Stomach smooth muscle (tissue), 2 donors: ENCODE results near the gene CAMK2B.

Experiments used
- H3K27ac ChIP-seq: one replicate; pipeline ENCODE4 v1.7.0; 2013; ENCODE audit warnings: mild to moderate bottlenecking, low read length, inconsistent platforms
- H3K27me3 ChIP-seq, 2 donors: one replicate each; pipeline ENCODE4 v1.7.0; 2013; ENCODE audit warnings: low read length in 2 of 2; ENCODE audit not compliant: insufficient read depth in 2 of 2, control insufficient read depth in 1 of 2
- H3K36me3 ChIP-seq, 2 donors: one replicate each; pipeline ENCODE4 v1.7.0; 2013; ENCODE audit warnings: low read length in 2 of 2; ENCODE audit not compliant: control insufficient read depth in 2 of 2, insufficient read depth in 2 of 2
- H3K4me1 ChIP-seq: one replicate; pipeline ENCODE4 v1.7.0; 2013; ENCODE audit warnings: low read length; ENCODE audit not compliant: control insufficient read depth, insufficient read depth
- H3K4me3 ChIP-seq, 2 donors: one replicate each; pipeline ENCODE4 v1.7.0; 2013; ENCODE audit warnings: low read length in 2 of 2
- H3K9ac ChIP-seq, 2 donors: one replicate each; pipeline ENCODE4 v1.7.0; 2013; ENCODE audit warnings: low read length in 2 of 2, mild to moderate bottlenecking in 1 of 2
- H3K9me3 ChIP-seq, 2 donors: one replicate each; pipeline ENCODE4 v1.7.0; 2013; ENCODE audit warnings: low read length in 2 of 2; ENCODE audit not compliant: control insufficient read depth in 2 of 2
- donor health status: healthy.
- donor health status: Pancreatic carcinoma.

Gene CAMK2B

DNA sequence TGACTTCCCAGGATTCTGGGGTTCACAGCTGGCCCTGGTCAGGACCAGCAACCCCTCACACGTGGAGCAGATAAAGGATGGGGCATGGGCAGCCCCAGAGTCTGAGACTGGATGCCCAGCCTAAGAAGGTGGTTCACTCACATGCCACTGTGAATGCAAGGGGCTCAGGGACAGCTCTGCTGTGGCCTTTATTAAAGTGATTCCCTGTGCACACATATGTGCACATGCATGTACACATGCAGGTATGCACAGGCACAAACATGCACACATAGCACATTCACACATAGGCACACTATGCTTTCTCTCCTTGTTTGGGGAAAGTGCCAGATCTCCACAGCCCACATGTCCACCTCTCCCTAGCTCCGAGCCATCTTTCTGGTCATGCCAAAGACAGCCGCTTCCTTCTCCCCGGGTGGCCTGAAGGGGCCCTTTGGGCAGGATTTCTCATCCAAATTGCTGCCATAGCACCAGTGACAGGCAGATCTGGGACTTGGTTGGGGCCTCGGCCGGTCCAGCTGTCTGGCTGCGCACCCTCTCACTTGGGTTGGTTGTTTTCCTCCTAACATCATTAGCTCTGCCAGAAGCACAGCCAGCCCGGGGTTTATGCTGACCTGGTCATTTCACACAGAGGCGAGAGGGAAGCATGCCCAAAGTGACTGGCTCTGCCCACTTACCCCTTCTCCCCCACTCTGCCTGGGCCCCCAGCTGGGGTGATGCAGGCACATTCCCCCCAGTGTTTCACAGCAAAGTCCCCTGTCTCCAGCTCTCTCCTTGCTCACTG lies 137.6 kb downstream of the CAMK2B start:
- H3K9ac ChIP-seq, result no peak overlapping the region
- peaks cover 8% of the 10 kb centered on the region in 2 donors for H3K27me3 ChIP-seq
- no peak overlapping the region for H3K4me3 ChIP-seq
- no peak overlapping the region for H3K27ac ChIP-seq
- no peaks in the 10 kb centered on the region for H3K4me1 ChIP-seq
- H3K36me3 ChIP-seq, result no peaks in the 10 kb centered on the region
- H3K9me3 ChIP-seq, result no peaks in the 10 kb centered on the region

DNA sequence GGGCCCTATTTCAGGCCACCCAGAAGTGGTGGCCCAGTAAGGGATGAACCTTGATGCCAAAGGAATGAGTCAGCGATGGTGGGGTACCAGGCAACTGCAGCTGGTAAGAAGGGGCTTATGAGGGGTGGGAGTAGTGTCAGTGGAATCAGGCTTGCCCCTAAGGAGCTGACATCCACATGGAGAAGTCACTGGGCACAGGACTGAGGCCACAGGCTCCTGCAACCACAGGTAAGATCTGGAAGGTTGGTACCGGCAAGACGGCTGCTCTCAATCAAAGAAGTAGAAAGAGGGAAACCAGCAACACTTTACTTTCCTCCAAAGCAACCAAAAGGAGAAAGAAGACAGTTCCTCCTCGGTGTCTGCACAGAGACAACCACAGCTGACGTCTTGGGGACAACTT lies 138.7 kb downstream of the CAMK2B start:
- Histone ChIP-seq H3K4me3 (no peak overlapping the region), H3K27ac (no peak overlapping the region), H3K27me3 (peaks cover 0 to 2% of the 10 kb centered on the region in 2 donors), H3K36me3 (no peaks in the 10 kb centered on the region), H3K4me1 (no peaks in the 10 kb centered on the region), H3K9ac (no peak overlapping the region), H3K9me3 (peaks cover 0 to 6% of the 10 kb centered on the region in 2 donors)

DNA sequence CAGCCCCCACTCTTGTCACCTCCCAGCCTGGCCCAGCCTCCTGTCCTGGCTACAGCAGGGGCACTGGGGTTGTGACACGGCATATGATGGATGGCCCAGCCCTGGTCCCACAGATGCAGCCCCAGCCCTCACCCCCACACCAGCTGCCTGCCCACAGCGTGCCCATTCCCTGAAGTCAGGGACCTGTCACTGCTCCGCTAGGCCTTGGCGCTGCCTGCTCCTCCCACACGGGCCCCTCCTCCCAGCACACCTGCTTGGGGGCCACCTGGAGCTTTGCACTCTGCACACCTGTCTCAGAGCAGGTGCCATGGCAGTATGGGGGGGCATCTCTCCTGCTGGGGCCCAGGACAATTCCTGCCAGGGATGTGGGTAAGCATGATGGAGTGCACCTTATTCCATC lies 139.7 kb downstream of the CAMK2B start:
- no peak overlapping the region for H3K9ac ChIP-seq
- H3K9me3 ChIP-seq, result peaks cover 0 to 6% of the 10 kb centered on the region in 2 donors
- H3K36me3 ChIP-seq, result no peaks in the 10 kb centered on the region
- H3K27me3 ChIP-seq, result peaks cover 0 to 2% of the 10 kb centered on the region in 2 donors
- no peak overlapping the region for H3K27ac ChIP-seq
- H3K4me3 ChIP-seq, result no peak overlapping the region
- no peaks in the 10 kb centered on the region for H3K4me1 ChIP-seq

DNA sequence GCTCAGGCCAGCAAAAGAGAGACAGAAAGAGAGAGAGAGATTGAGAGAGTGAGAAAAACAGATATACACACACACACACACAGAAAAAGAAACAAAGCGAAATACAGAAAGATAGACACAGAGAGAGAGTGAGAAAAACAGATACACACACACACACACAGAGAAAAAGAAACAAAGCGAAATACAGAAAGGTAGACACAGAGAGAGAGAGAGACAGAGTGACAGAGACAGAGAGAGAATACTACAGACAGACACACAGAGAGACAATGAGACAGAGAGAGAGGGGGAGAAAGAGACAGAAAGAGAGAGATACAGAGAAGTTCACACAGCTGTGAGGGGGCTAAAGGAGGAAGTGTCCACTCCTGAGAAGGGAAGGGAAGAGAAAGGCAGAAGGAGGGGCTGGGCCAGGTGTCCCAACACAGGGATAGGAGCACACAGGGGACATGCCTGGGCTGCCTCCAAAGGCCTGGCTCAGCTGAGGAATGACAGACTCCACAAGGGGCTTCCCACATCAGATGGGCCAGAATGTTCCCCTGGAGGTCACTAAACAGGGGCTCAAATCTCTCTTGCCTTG lies 140.4 kb downstream of the CAMK2B start:
- Histone ChIP-seq H3K9me3 (peaks cover 0 to 6% of the 10 kb centered on the region in 2 donors), H3K27me3 (peaks cover 0 to 2% of the 10 kb centered on the region in 2 donors), H3K27ac (no peak overlapping the region), H3K4me3 (no peak overlapping the region), H3K9ac (no peak overlapping the region), H3K36me3 (no peaks in the 10 kb centered on the region), H3K4me1 (no peaks in the 10 kb centered on the region)

DNA sequence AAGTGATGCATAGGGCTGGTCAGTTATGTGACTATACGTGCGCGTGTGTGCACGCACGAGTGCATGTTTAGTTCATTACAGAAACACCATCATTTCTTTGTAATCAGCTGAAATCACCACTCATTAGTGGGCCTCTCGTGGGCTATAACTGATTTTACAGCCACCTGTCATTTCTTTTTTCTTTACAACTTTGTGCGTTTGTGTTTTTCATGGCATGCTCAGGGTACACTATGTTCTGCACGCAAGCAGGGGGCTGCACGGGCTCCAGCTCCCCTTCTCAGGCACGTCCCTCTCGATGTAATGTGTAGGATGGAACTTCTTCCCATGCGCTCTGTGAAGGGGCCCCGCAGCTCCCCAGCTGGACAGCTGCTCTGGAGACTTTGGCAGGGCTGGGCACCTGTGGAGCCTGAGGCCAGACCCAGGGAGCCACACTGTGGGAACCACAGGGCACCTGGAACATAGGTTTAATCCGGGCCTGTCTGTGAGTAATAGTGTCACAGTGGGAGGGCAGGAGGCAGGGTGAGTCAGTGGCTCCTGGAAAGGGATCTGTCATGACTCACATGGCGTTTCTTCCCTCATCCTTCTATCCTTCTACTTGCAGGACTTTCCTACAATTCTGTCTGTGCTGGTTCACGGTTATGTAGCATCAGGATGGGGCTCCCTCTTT lies 141.1 kb downstream of the CAMK2B start:
- Histone ChIP-seq H3K4me3 (no peak overlapping the region), H3K9me3 (peaks cover 0 to 6% of the 10 kb centered on the region in 2 donors), H3K4me1 (no peaks in the 10 kb centered on the region), H3K27me3 (peaks cover 0 to 2% of the 10 kb centered on the region in 2 donors), H3K36me3 (no peaks in the 10 kb centered on the region), H3K27ac (no peak overlapping the region), H3K9ac (no peak overlapping the region)

DNA sequence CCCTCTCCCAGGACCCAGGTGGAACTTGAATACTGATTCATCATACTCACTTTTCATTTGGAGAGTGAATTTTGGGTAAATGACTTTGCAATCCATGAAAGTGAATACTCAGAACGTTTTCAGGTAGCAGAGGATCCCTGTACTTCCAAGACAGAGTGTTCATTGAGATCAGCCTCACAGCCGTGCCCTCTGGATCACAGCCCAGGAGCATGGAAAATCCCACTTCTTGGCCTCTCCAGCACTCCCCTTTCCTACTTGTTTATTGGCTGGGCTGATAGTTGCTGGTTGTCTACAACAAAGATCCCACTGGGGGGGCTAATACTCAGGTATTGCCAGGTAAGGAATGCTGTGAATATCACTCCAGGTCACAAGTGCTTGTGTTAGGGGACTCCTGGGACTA lies 142.0 kb downstream of the CAMK2B start:
- H3K9ac ChIP-seq, result no peak overlapping the region
- no peaks in the 10 kb centered on the region for H3K36me3 ChIP-seq
- H3K4me3 ChIP-seq, result no peak overlapping the region
- no peaks in the 10 kb centered on the region for H3K4me1 ChIP-seq
- no peak overlapping the region for H3K27ac ChIP-seq
- peaks cover 0 to 6% of the 10 kb centered on the region in 2 donors for H3K9me3 ChIP-seq
- no peaks in the 10 kb centered on the region for H3K27me3 ChIP-seq

DNA sequence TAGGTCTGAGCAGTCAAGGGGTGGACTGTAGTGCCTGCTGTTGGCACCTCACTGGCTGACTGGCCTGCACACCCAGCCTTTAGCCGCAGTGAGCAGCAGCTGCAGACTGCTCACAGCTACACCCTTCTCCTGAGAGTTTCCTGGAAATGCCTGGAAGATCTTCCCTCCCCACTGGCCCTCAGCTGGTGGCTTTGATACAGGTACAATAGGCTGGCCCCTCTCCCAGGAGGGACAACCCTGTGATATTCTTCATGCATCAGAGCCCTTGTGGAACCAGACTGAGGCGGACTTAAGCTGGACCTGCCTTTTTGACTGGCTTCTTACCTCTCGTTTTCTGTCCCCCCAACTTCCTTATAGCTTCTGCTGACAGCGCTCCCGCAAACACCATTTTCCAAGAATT lies 142.6 kb downstream of the CAMK2B start:
- Histone ChIP-seq H3K4me3 (no peak overlapping the region), H3K27ac (no peak overlapping the region), H3K9me3 (peaks cover 0 to 6% of the 10 kb centered on the region in 2 donors), H3K9ac (no peak overlapping the region), H3K4me1 (no peaks in the 10 kb centered on the region), H3K27me3 (peaks cover 0 to 2% of the 10 kb centered on the region in 2 donors), H3K36me3 (no peaks in the 10 kb centered on the region)

DNA sequence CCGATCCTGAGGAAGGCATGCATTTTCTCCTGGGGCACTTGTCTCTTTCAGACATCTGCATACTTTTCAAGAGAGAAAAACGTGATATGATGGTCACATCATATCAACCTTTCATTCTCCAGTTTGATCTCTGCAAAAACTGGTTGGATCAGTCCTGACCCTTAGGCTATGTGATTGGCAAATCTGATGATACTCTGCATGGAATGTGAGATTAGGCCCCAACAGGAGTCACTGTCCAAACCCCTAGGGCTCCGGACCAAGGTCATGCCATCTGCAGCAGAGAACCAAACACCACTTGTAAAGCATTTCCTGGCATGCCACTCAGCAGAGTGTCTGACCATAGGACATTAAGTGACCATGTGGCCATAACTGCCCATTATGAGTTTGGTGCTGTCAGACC lies 144.8 kb downstream of the CAMK2B start:
- Histone ChIP-seq H3K27ac (no peak overlapping the region), H3K9ac (no peak overlapping the region), H3K4me1 (no peaks in the 10 kb centered on the region), H3K36me3 (no peaks in the 10 kb centered on the region), H3K4me3 (no peak overlapping the region), H3K9me3 (peaks cover 0 to 6% of the 10 kb centered on the region in 2 donors), H3K27me3 (peaks cover 2 to 4% of the 10 kb centered on the region in 2 donors)

DNA sequence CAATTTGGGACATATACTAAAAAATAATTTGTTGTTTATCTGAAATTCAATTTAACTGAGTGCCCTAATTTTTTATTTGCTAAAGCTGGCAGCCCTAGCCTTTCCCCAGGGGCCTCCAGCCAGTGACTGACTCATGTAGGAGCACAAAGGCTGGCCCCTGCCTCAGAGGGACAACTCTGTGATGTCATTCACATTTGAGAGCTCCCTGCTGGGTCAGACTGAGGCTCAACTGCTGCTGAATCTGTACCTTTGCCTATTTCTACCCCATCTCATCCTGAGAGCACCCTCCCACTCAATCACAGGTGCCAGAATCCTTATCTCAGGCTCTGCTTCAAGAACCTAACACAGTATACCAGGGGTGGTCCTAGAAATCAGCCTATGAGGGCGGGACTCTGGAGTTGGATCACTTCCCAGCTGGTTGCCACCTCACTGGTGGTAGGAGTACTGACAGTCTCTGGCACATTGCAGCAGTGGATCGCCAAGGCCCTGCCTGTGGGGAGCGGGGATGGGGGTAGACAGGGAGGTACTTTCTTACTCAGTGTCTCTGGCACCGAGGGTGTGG lies 147.7 kb downstream of the CAMK2B start:
- no peak overlapping the region for H3K27ac ChIP-seq
- H3K4me1 ChIP-seq, result no peaks in the 10 kb centered on the region
- peaks cover 2 to 4% of the 10 kb centered on the region in 2 donors for H3K27me3 ChIP-seq
- no peak overlapping the region for H3K4me3 ChIP-seq
- no peak overlapping the region for H3K9ac ChIP-seq
- H3K9me3 ChIP-seq, result peaks cover 0 to 6% of the 10 kb centered on the region in 2 donors
- H3K36me3 ChIP-seq, result no peaks in the 10 kb centered on the region

DNA sequence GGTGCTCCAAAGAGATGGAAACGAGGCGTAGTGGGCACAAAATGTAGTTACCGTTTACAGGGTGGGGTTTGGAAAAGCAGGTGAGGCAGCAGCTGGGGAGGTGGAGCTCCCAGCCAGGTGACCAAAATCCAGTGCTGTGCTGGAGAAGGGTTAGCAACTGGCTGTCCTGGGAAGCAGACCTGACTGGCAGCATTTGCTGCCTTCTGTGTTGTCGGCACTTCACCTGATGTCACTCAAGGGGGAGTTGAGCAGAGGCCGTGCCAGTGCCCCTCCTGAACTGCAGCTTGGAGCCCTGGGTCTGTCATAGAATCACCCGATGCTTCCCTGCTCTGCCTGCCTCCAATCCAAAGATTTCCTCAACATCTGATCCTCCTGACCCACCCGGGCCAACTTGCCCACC lies 148.9 kb downstream of the CAMK2B start:
- Histone ChIP-seq H3K4me3 (no peak overlapping the region), H3K27ac (no peak overlapping the region), H3K27me3 (peaks cover 2 to 4% of the 10 kb centered on the region in 2 donors), H3K4me1 (no peaks in the 10 kb centered on the region), H3K36me3 (no peaks in the 10 kb centered on the region), H3K9me3 (no peaks in the 10 kb centered on the region), H3K9ac (no peak overlapping the region)
